ENCODE measurements around the gene BCAS3.

DNA sequence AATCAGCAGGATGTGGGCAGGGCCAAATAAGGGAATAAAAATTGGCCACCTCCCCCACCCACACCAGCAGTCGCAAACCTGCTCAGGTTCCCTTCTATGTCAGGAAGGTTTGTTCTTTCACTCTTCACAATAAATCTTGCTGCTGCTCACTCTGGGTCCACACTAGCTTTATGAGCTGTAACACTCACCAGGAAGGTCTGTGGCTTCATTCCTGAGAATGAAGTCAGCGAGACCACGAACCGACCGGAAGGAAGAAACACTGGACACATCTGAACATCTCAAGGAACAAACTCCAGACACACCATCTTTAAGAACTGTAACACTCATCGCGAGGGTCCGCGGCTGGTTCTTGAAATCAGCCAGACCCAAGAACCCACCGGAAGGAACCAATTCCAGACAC is 606.5 kb downstream of the BCAS3 start:
- no peak for TF ChIP-seq POLR2A (IDR thresholded peaks at IDR 0.05)
- TF ChIP-seq, protein P1, sequence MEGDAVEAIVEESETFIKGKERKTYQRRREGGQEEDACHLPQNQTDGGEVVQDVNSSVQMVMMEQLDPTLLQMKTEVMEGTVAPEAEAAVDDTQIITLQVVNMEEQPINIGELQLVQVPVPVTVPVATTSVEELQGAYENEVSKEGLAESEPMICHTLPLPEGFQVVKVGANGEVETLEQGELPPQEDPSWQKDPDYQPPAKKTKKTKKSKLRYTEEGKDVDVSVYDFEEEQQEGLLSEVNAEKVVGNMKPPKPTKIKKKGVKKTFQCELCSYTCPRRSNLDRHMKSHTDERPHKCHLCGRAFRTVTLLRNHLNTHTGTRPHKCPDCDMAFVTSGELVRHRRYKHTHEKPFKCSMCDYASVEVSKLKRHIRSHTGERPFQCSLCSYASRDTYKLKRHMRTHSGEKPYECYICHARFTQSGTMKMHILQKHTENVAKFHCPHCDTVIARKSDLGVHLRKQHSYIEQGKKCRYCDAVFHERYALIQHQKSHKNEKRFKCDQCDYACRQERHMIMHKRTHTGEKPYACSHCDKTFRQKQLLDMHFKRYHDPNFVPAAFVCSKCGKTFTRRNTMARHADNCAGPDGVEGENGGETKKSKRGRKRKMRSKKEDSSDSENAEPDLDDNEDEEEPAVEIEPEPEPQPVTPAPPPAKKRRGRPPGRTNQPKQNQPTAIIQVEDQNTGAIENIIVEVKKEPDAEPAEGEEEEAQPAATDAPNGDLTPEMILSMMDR (IDR thresholded peaks at IDR 0.05 in 4 of 5, conservative IDR thresholded peaks at IDR 0.05 in 1 of 5) = no peak
